HFFc6 (cell line): ENCODE data around the gene EGLN2. TPM values are rescaled to one million over a fixed set of nuclear protein-coding genes. Genes with fewer than 3 reads are reported as not detected.

Experiments used
- DNase-seq: peaks from one replicate; pipeline ENCODE4 v3.0.0-alpha.2; 2018
- H3K27ac Mint-ChIP-seq: 2 replicates; pipeline ENCODE4 v1.8.0; 2020; ENCODE audit warnings: mild to moderate bottlenecking, mixed read lengths
- H3K27me3 Mint-ChIP-seq: 2 replicates; pipeline ENCODE4 v1.8.0; 2021; ENCODE audit warnings: mild to moderate bottlenecking, moderate library complexity, mixed read lengths; ENCODE audit not compliant: insufficient read depth
- H3K36me3 Mint-ChIP-seq: 2 replicates; pipeline ENCODE4 v1.8.0; 2021; ENCODE audit warnings: low read depth, mixed read lengths
- H3K4me1 Mint-ChIP-seq: 2 replicates; pipeline ENCODE4 v1.8.0; 2020; ENCODE audit warnings: low read depth, mixed read lengths
- H3K4me3 Mint-ChIP-seq: 2 replicates; pipeline ENCODE4 v1.8.0; 2020; ENCODE audit warnings: mild to moderate bottlenecking, moderate library complexity, mixed read lengths
- H3K9me3 Mint-ChIP-seq: 2 replicates; pipeline ENCODE4 v1.8.0; 2020; ENCODE audit warnings: mild to moderate bottlenecking, mixed read lengths
- CTCF ChIP-seq: fragments of 200-600 bp; sonication (generic); IDR thresholded peaks from 2 replicates; pipeline ENCODE4 v1.5.0; 2021; ENCODE audit warnings: antibody characterized with exemption, mild to moderate bottlenecking
- long read RNA-seq: library from polyadenylated mRNA; unstranded; transcript quantifications from one replicate; pipeline ENCODE4 v2.0.0, GENCODE V29; 2019
- total RNA-seq, 6 experiments: library from RNA; stranded (reverse); fragmentation: NEBNext Ultra II Directional; extraction: Animal tissue kit (Norgen Biotek cat#: 25700); gene quantifications; 2 replicates in 1 of 6; 3 replicates in 5 of 6; pipeline ENCODE4 v1.2.3, GENCODE V29; 2021

The EGLN2 gene
- total RNA-seq, result 10 to 100 TPM; 56.0 to 72.0 (median 60.1) TPM
- long read RNA-seq, transcript EGLN2-201 (6 exons, 2,102 nt), result major isoform, 92 of 117 reads
- long read RNA-seq, transcript EGLN2-207 (5 exons, 2,821 nt), result minor isoform, 13 of 117 reads
- long read RNA-seq, partial matches to known transcripts, result 2 of 117 reads
- long read RNA-seq, other reads (novel, unspliced or antisense), result 8 of 117 reads

GRCh38 chr19:40798683-40799557, at the start of gene EGLN2:
Gene EGLN2 (plus strand): TSS chr19:40799191. CDS start chr19:40800573, 1,382 bp downstream.
- TF ChIP-seq CTCF, result no peak; the same call in 1 of the 2 replicates
- Mint-ChIP-seq H3K36me3 (peaks cover 11% of the 10 kb centered on the region), H3K27ac (peak within 1 kb of the TSS; percentile 98), H3K4me3 (peak within 1 kb of the TSS; percentile 97), H3K4me1 (peaks cover 43% of the 10 kb centered on the region), H3K9me3 (no peaks in the 10 kb centered on the region), H3K27me3 (peaks cover 3% of the 10 kb centered on the region; the same call in 1 of the 2 replicates)
- DNase-seq, result peak; percentile 98

DNA sequence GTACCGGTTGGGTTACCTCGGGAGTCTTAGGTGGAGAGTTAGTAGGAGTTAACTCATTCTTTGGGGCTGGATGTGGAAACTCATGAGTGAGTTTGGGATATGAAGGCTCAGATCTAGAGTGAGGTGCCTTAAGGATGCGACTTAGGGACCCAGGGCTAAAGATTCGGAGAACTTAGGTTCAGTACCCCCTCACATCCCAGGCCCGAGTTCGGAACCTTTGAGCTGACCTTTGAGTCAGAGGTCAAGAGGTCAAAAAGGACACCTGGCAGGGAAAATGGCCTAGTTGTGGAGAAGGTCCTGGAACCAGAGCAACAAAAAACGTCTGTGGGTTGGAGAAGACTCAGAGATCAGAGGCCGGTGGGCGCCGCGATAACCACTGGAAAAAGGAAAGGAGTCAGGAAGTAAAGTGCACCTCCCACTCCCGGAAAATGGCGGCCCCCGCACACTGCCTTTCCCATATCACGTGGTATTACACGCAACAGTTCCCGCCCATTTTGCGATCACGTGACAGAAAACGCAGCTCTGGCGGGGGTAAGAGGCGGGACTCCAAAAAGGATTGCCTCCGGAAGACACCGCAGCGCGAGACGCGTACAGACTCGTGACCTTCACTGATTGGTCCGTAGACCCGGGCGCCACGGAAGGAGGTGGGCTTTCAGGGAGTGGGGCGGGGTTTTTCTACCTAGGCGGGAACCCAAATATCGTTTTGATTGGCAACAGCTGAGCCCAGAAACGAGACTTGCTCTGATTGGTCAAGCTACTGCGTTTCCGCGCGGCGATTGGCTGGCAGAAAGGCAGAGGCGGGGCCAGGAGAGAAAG, 48.7 kb upstream of the EGLN2 start, which contains the start of gene ACTMAP:
Gene ACTMAP, minus strand, starts transcription at position 420 of the 816 bp plus-strand sequence. CDS start 674 bp downstream, outside the sequence.
- H3K36me3 Mint-ChIP-seq, result peaks cover 35% of the 10 kb centered on the region
- DNase-seq, result peak; percentile 100
- H3K27me3 Mint-ChIP-seq, result peaks cover 4% of the 10 kb centered on the region
- peak within 1 kb of the TSS; percentile 96 for H3K27ac Mint-ChIP-seq
- TF ChIP-seq CTCF, result no peak
- H3K9me3 Mint-ChIP-seq, result no peaks in the 10 kb centered on the region
- peak within 1 kb of the TSS; percentile 96 for H3K4me3 Mint-ChIP-seq
- H3K4me1 Mint-ChIP-seq, result peaks cover 37% of the 10 kb centered on the region

GRCh38 chr19:40750874-40751537, 48.0 kb upstream of the EGLN2 start, which contains the start of gene SNRPA:
Gene SNRPA (plus strand): TSS chr19:40751203. CDS start chr19:40751409, 206 bp downstream.
- peak within 1 kb of the TSS; percentile 96 for H3K4me3 Mint-ChIP-seq
- H3K36me3 Mint-ChIP-seq, result peaks cover 40% of the 10 kb centered on the region
- peak within 1 kb of the TSS; percentile 96 for H3K27ac Mint-ChIP-seq
- H3K9me3 Mint-ChIP-seq, result no peaks in the 10 kb centered on the region
- TF ChIP-seq CTCF, result no peak
- DNase-seq, result peak; percentile 97
- peaks cover 4% of the 10 kb centered on the region for H3K27me3 Mint-ChIP-seq
- peaks cover 40% of the 10 kb centered on the region for H3K4me1 Mint-ChIP-seq

DNA sequence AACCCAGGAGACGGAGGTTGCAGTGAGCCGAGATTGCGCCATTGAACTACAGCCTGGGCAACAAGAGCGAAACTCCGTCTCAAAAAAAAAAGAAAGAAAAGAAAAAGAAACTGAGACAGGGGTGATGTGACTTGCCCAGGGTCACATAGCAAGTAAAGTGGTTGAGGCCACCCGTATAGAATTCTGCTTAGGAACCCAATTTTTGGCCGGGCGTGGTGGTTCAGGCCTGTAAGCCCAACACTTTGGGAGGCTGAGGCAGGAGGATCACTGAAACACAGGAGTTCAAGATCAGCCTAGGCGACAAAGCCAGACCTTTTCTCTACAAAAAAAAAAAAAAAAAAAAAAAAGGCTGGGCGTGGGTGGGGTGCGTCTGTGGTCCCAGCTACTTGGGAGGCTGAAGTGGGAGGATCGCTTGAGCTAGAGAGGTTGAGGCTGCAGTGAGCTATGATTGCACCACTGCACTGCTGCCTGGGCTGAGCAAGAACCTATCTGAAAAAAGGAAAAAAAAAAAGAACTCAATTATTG, 46.7 kb upstream of the EGLN2 start:
- H3K9me3 Mint-ChIP-seq, result no peaks in the 10 kb centered on the region
- no peak for TF ChIP-seq CTCF
- peak overlapping the region; percentile 96 for H3K4me3 Mint-ChIP-seq
- peaks cover 46% of the 10 kb centered on the region for H3K36me3 Mint-ChIP-seq
- DNase-seq, result no peak
- H3K27me3 Mint-ChIP-seq, result peaks cover 6% of the 10 kb centered on the region
- H3K27ac Mint-ChIP-seq, result peak overlapping the region; percentile 96
- peaks cover 48% of the 10 kb centered on the region for H3K4me1 Mint-ChIP-seq
